Measurements from ENCODE around the gene MNDA.

The MNDA gene

GRCh38 chr1:158893654-158894053 is 62.5 kb downstream of the MNDA start:
- ATAC-seq = no peak
- no peak for TF ChIP-seq SNAI2 (CRISPR knock-in tag; IDR thresholded peaks at IDR 0.05)
- TF ChIP-seq TSHZ2 (CRISPR knock-in tag; IDR thresholded peaks at IDR 0.05) = no peak
- TF ChIP-seq CSDC2 (CRISPR knock-in tag; IDR thresholded peaks at IDR 0.05) = no peak
- TF ChIP-seq BACH2 (CRISPR knock-in tag; IDR thresholded peaks at IDR 0.05; ENCODE audit: borderline replicate concordance) = no peak
- no peak for TF ChIP-seq TCF4 (CRISPR knock-in tag; IDR thresholded peaks at IDR 0.05; ENCODE audit: borderline replicate concordance)
- TF ChIP-seq ZNF70 (CRISPR knock-in tag; IDR thresholded peaks at IDR 0.05) = no peak
- no peak for TF ChIP-seq PATZ1 (CRISPR knock-in tag; IDR thresholded peaks at IDR 0.05; ENCODE audit: borderline replicate concordance)
- no peak for TF ChIP-seq GLIS3 (CRISPR knock-in tag; IDR thresholded peaks at IDR 0.05)
- TF ChIP-seq CSRNP3 (CRISPR knock-in tag; IDR thresholded peaks at IDR 0.05) = no peak
- TF ChIP-seq, protein P1, sequence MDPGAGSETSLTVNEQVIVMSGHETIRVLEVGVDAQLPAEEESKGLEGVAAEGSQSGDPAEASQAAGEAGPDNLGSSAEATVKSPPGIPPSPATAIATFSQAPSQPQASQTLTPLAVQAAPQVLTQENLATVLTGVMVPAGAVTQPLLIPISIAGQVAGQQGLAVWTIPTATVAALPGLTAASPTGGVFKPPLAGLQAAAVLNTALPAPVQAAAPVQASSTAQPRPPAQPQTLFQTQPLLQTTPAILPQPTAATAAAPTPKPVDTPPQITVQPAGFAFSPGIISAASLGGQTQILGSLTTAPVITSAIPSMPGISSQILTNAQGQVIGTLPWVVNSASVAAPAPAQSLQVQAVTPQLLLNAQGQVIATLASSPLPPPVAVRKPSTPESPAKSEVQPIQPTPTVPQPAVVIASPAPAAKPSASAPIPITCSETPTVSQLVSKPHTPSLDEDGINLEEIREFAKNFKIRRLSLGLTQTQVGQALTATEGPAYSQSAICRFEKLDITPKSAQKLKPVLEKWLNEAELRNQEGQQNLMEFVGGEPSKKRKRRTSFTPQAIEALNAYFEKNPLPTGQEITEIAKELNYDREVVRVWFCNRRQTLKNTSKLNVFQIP (CRISPR knock-in tag; IDR thresholded peaks at IDR 0.05; ENCODE audit: borderline replicate concordance, low read depth) = no peak
- no peak for TF ChIP-seq ISL1 (CRISPR knock-in tag; IDR thresholded peaks at IDR 0.05)
- TF ChIP-seq, protein P2, sequence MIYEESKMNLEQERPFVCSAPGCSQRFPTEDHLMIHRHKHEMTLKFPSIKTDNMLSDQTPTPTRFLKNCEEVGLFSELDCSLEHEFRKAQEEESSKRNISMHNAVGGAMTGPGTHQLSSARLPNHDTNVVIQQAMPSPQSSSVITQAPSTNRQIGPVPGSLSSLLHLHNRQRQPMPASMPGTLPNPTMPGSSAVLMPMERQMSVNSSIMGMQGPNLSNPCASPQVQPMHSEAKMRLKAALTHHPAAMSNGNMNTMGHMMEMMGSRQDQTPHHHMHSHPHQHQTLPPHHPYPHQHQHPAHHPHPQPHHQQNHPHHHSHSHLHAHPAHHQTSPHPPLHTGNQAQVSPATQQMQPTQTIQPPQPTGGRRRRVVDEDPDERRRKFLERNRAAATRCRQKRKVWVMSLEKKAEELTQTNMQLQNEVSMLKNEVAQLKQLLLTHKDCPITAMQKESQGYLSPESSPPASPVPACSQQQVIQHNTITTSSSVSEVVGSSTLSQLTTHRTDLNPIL (CRISPR knock-in tag; IDR thresholded peaks at IDR 0.05; ENCODE audit: low read depth) = no peak
- no peak for TF ChIP-seq TOX (CRISPR knock-in tag; IDR thresholded peaks at IDR 0.05; ENCODE audit: borderline replicate concordance)
- TF ChIP-seq ZFP30 (CRISPR knock-in tag; IDR thresholded peaks at IDR 0.05) = no peak
- TF ChIP-seq ZNF565 (CRISPR knock-in tag; conservative IDR thresholded peaks at IDR 0.05; ENCODE audit: low read depth) = no peak
- no peak for TF ChIP-seq ESRRG (CRISPR knock-in tag; IDR thresholded peaks at IDR 0.05)
- TF ChIP-seq RARB (CRISPR knock-in tag; IDR thresholded peaks at IDR 0.05) = no peak
- TF ChIP-seq ZFP3 (CRISPR knock-in tag; IDR thresholded peaks at IDR 0.05) = no peak
- no peak for TF ChIP-seq ZNF8 (CRISPR knock-in tag; IDR thresholded peaks at IDR 0.05)

GRCh38 chr1:158898722-158899121 is 67.6 kb downstream of the MNDA start:
- TF ChIP-seq TSHZ2 (CRISPR knock-in tag; IDR thresholded peaks at IDR 0.05) = no peak
- no peak for TF ChIP-seq ARNTL (CRISPR knock-in tag; IDR thresholded peaks at IDR 0.05; ENCODE audit: borderline replicate concordance, low read depth)
- TF ChIP-seq ZFP3 (CRISPR knock-in tag; IDR thresholded peaks at IDR 0.05) = no peak
- no peak for TF ChIP-seq BACH2 (CRISPR knock-in tag; IDR thresholded peaks at IDR 0.05; ENCODE audit: borderline replicate concordance)
- TF ChIP-seq ISL1 (CRISPR knock-in tag; IDR thresholded peaks at IDR 0.05) = no peak
- no peak for TF ChIP-seq GLIS3 (CRISPR knock-in tag; IDR thresholded peaks at IDR 0.05)
- TF ChIP-seq PPARA (CRISPR knock-in tag; IDR thresholded peaks at IDR 0.05; ENCODE audit: borderline replicate concordance) = no peak
- TF ChIP-seq ESRRG (CRISPR knock-in tag; IDR thresholded peaks at IDR 0.05) = no peak
- no peak for ATAC-seq
